NCI-H1694 (cell line): ENCODE data around the gene MR1.
A peak's percentile ranks its signal among the peaks of the same experiment; 100 is the strongest.

Experiments
- DNase-seq: peaks from one replicate; lab custom pipeline; 2025; lab: John Stamatoyannopoulos, UW

Gene MR1

GRCh38 chr1:181064011-181064623 lies 30.3 kb downstream of the MR1 start:
- DNase-seq, result no peak

GRCh38 chr1:181064702-181065101 lies 30.9 kb downstream of the MR1 start:
- DNase-seq, result no peak

GRCh38 chr1:181073638-181074037 lies 39.9 kb downstream of the MR1 start:
- no peak for DNase-seq

- DNase-seq, result no peak
Measured at GRCh38 chr1:181075766-181076350, 42.1 kb downstream of the MR1 start.

GRCh38 chr1:181076852-181077251 lies 43.1 kb downstream of the MR1 start:
- DNase-seq, result no peak

- no peak for DNase-seq
Measured at GRCh38 chr1:181077576-181078242, 43.9 kb downstream of the MR1 start.

GRCh38 chr1:181079382-181079781 lies 45.6 kb downstream of the MR1 start:
- no peak for DNase-seq

GRCh38 chr1:181079920-181080319 lies 46.1 kb downstream of the MR1 start:
- no peak for DNase-seq

- DNase-seq, result no peak
Measured at GRCh38 chr1:181080556-181080955, 46.8 kb downstream of the MR1 start.

GRCh38 chr1:181081395-181081794 lies 47.6 kb downstream of the MR1 start:
- DNase-seq, result no peak

GRCh38 chr1:181083842-181084605 lies 50.2 kb downstream of the MR1 start:
- DNase-seq, result peak; percentile 49

GRCh38 chr1:181084606-181084969 lies 50.8 kb downstream of the MR1 start:
- no peak for DNase-seq

GRCh38 chr1:181086091-181086490 lies 52.3 kb downstream of the MR1 start:
- no peak for DNase-seq

GRCh38 chr1:181086926-181087325 lies 53.1 kb downstream of the MR1 start:
- DNase-seq, result no peak

GRCh38 chr1:181087400-181087901 lies 53.7 kb downstream of the MR1 start:
- no peak for DNase-seq

GRCh38 chr1:181088079-181089016 lies 54.6 kb downstream of the MR1 start, which contains the start of gene IER5:
TSS of gene IER5 (plus strand) at chr1:181088700. CDS start at chr1:181088903, 203 bp downstream.
- peak; percentile 96 for DNase-seq

GRCh38 chr1:181089017-181089675 lies 55.4 kb downstream of the MR1 start:
- no peak for DNase-seq

- DNase-seq, result no peak
Measured at GRCh38 chr1:181089676-181090544, 56.1 kb downstream of the MR1 start.

- DNase-seq, result no peak
Measured at GRCh38 chr1:181090641-181091126, 56.9 kb downstream of the MR1 start.
